K562 (cell line): Measurements from ENCODE around the gene CRKL. TPM values are rescaled to one million over a fixed set of nuclear protein-coding genes. Genes with fewer than 3 reads are reported as not detected.

ENCODE experiments used
- ATAC-seq: fragments of 200-7000 bp; cut with Tn5 transposase; 3 replicates; pipeline ENCODE4 v1.9.1; 2020; ENCODE audit warnings: moderate library complexity
- BruUV-seq: library from RNA; stranded (reverse); fragments of 400-500 nt; replicated peaks from 2 replicates; lab custom pipeline; 2021; lab: Mats Ljungman, UMichigan
- CTCF ChIA-PET: fragments of 300-600 bp; formaldehyde crosslinking; extraction: SDS; loops from one replicate; lab custom pipeline; 2021; ENCODE audit warnings: low intra/inter-chr PET ratio; lab: Yijun Ruan, JAX
- POLR2A ChIA-PET: fragments of 300-600, 350-650 bp; sonication (Branson Sonifier 250); formaldehyde crosslinking; extraction: SDS; loops from one replicate; lab custom pipeline; 2021; ENCODE audit warnings: antibody characterized with exemption, inconsistent platforms; lab: Yijun Ruan, JAX
- DNase-seq, 4 experiments: peaks; one replicate each; pipeline versions ENCODE4 v3.0.0 to v3.0.0-alpha.2; 2011 to 2018; ENCODE audit warnings: low spot score in 3 of 4, mixed read lengths in 3 of 4; ENCODE audit errors: extremely low read depth in 1 of 4
- FAIRE-seq: peaks from 2 replicates; lab custom pipeline; 2011; peaks lifted over from hg19 to GRCh38; lab: Jason Lieb, UNC
- H2AFZ ChIP-seq: 2 replicates; pipeline ENCODE4 v1.6.0; 2011; ENCODE audit warnings: low read depth, low read length, control low read depth, inconsistent platforms
- H3K27ac ChIP-seq: fragments of 200-600 bp; 3 replicates; pipeline ENCODE4 v1.8.0; 2011; ENCODE audit warnings: low read depth, mild to moderate bottlenecking, control low read depth, inconsistent platforms, low read length, moderate library complexity, mixed read lengths; ENCODE audit errors: extremely low read depth
- H3K27me3 ChIP-seq, 2 experiments: fragments of 300-600 bp in 1 of 2; 2 replicates in 1 of 2; 3 replicates in 1 of 2; pipeline versions ENCODE4 v1.6.0 to v1.8.0; 2011; ENCODE audit warnings: inconsistent platforms in 2 of 2, low read length in 2 of 2, mild to moderate bottlenecking in 1 of 2, mixed read lengths in 1 of 2, moderate library complexity in 1 of 2; ENCODE audit not compliant: control insufficient read depth in 2 of 2, insufficient read depth in 2 of 2
- H3K36me3 ChIP-seq: fragments of 300-600 bp; 3 replicates; pipeline ENCODE4 v1.8.0; 2011; ENCODE audit warnings: mild to moderate bottlenecking, low read length, inconsistent platforms; ENCODE audit not compliant: control insufficient read depth, insufficient read depth
- H3K4me1 ChIP-seq, 2 experiments: fragments of 200-600 bp in 1 of 2; replicated peaks in 1 of 2; 2 replicates in 1 of 2; 3 replicates in 1 of 2; pipeline versions ENCODE4 v1.5.1 to v1.8.0; 2011; ENCODE audit warnings: inconsistent platforms in 2 of 2, low read length in 2 of 2, mild to moderate bottlenecking in 1 of 2, mixed read lengths in 1 of 2, moderate library complexity in 1 of 2; ENCODE audit not compliant: control insufficient read depth in 2 of 2, insufficient read depth in 2 of 2
- H3K4me2 ChIP-seq: 2 replicates; pipeline ENCODE4 v1.6.1; 2011; ENCODE audit warnings: low read length, control low read depth, inconsistent platforms, mixed read lengths; ENCODE audit not compliant: insufficient read depth
- H3K4me3 ChIP-seq: fragments of 200-600 bp; sonication (generic), shearing (Covaris generic); 2 replicates; pipeline ENCODE4 v1.5.1; 2016; ENCODE audit warnings: control low read depth, inconsistent platforms
- H3K79me2 ChIP-seq: fragments of 200-600 bp; 3 replicates; pipeline ENCODE4 v1.8.0; 2011; ENCODE audit warnings: low read length, inconsistent platforms; ENCODE audit not compliant: control insufficient read depth, insufficient read depth
- H3K9ac ChIP-seq, 2 experiments: 2 replicates each; pipeline versions ENCODE4 v1.6.0 to v1.6.1; 2011; ENCODE audit warnings: low read depth in 2 of 2, low read length in 2 of 2, control low read depth in 1 of 2, inconsistent platforms in 1 of 2, mild to moderate bottlenecking in 1 of 2, mixed read lengths in 1 of 2; ENCODE audit not compliant: insufficient read depth in 1 of 2
- H3K9me1 ChIP-seq: one replicate; pipeline ENCODE4 v1.6.0; 2011; ENCODE audit warnings: inconsistent platforms, mild to moderate bottlenecking, low read length, moderate library complexity; ENCODE audit not compliant: control insufficient read depth, insufficient read depth
- H3K9me3 ChIP-seq: replicated peaks from 2 replicates; pipeline ENCODE4 v1.5.1; 2011; ENCODE audit warnings: low read depth, low read length, inconsistent platforms; ENCODE audit not compliant: control insufficient read depth, insufficient read depth
- H4K20me1 ChIP-seq: replicated peaks from 2 replicates; pipeline ENCODE4 v1.6.1; 2011; ENCODE audit warnings: low read length, inconsistent platforms, mixed read lengths; ENCODE audit not compliant: control insufficient read depth, insufficient read depth
- ATF6 ChIP-seq: sonication (generic); formaldehyde crosslinking; IDR thresholded peaks from 2 replicates; pipeline ENCODE4 v1.4.0; 2020; ENCODE audit warnings: mild to moderate bottlenecking, missing genetic modification reagents
- CLOCK ChIP-seq: fragments of 250-450 bp; sonication (Bioruptor Pico); IDR thresholded peaks from 2 replicates; pipeline ENCODE4 v1.4.0; 2020; ENCODE audit warnings: mild to moderate bottlenecking, moderate library complexity, borderline replicate concordance
- FOXM1 ChIP-seq, 2 experiments: fragments of 450-650 bp in 1 of 2; sonication (generic) in 1 of 2; formaldehyde crosslinking in 1 of 2; IDR thresholded peaks; 2 replicates each; pipeline versions ENCODE4 v1.6.1 to v1.9.0; 2017 to 2022; ENCODE audit warnings: low read depth in 2 of 2, mild to moderate bottlenecking in 2 of 2, missing genetic modification reagents in 1 of 2, moderate library complexity in 1 of 2
- MLX ChIP-seq, 2 experiments: fragments of 450-650 bp in 1 of 2; sonication (generic) in 1 of 2; formaldehyde crosslinking; conservative IDR thresholded peaks; 2 replicates each; pipeline versions ENCODE4 v1.4.0 to v1.8.1; 2020 to 2022; ENCODE audit warnings: mild to moderate bottlenecking in 1 of 2, missing genetic modification reagents in 1 of 2
- NCOA2 ChIP-seq, 2 experiments: fragments of 450-650 bp; IDR thresholded peaks; 2 replicates each; pipeline ENCODE4 v1.6.1; 2018; ENCODE audit warnings: mild to moderate bottlenecking in 2 of 2, moderate library complexity in 1 of 2; ENCODE audit not compliant: partially characterized antibody in 2 of 2
- THAP12 ChIP-seq: fragments of 250-450 bp; sonication (Bioruptor Pico); IDR thresholded peaks from 2 replicates; pipeline ENCODE4 v1.9.0; 2021; ENCODE audit warnings: mild to moderate bottlenecking, inconsistent platforms
- THRB ChIP-seq: fragments of 450-650 bp; formaldehyde crosslinking; conservative IDR thresholded peaks from 2 replicates; pipeline ENCODE4 v1.4.0; 2022; ENCODE audit warnings: mild to moderate bottlenecking, missing genetic modification characterization
- WGBS: fragments of 100-300 bp; shearing (Covaris generic); methylation state at CpG from one replicate; pipeline ENCODE4 v1.1.6; 2016; ENCODE audit warnings: low coverage, mixed read lengths; ENCODE audit not compliant: insufficient coverage; ENCODE audit errors: missing lambda C conversion rate; 5-methylcytosine and 5-hydroxymethylcytosine counted together
- in situ Hi-C: fragments of 300-500 bp; cut with MboI; formaldehyde crosslinking; loops from 4 replicates; pipeline ENCODE4 v1.15.0; 2018; ENCODE audit warnings: inconsistent platforms, mixed read lengths
- intact Hi-C: fragments of 100-400 bp; cut with micrococcal nuclease; formaldehyde crosslinking; loops from 2 replicates; pipeline ENCODE4 v1.14.2; 2022
- polyA plus RNA-seq, 8 experiments: library from polyadenylated mRNA; depleted of rRNA in 4 of 8; stranded (reverse) in 5 of 8; unstranded in 3 of 8; fragments of >200 nt; fragmentation: Nextera tagmentation in 2 of 8; fragmentation: Illumina TruSeq in 1 of 8; extraction: Ambion mirVana in 2 of 8; extraction: Trizol in 1 of 8; gene quantifications; 2 replicates each; pipeline versions ENCODE4 v1.2.1 to v1.2.3, GENCODE V29; 2011 to 2014; ENCODE audit warnings: inconsistent platforms in 1 of 8, missing spikeins in 1 of 8
- total RNA-seq, 7 experiments: library from RNA; depleted of rRNA in 6 of 7; stranded (reverse); fragments of >200 nt in 6 of 7; fragmentation: Illumina TruSeq in 2 of 7; extraction: Trizol in 2 of 7; gene quantifications; 2 replicates each; pipeline versions ENCODE4 v1.2.1 to v1.2.3, GENCODE V29; 2011 to 2021; ENCODE audit warnings: low replicate concordance in 1 of 7

CRKL gene
- total and polyA plus RNA-seq, 9 of the 15 experiments (the other 6 are each of a cell fraction or from before 2014, with no cell fraction given), result 100 to 263 (median 124) TPM

GRCh38 chr22:20960609-20961008, 43.4 kb downstream of the CRKL start (continued):
- TF ChIP-seq THRB (CRISPR knock-in tag), result peak; percentile 36; the same call in 1 of the 2 replicates
- 0 out of 4 replicates have a peak, but pooled peaks of 1 of the 2 experiments have one; percentile 9 for TF ChIP-seq MLX (CRISPR knock-in tag; conservative IDR thresholded peaks at IDR 0.05)
- TF ChIP-seq, all 486 proteins: peak for 11

GRCh38 chr22:20962491-20962945, 45.3 kb downstream of the CRKL start:
- no peak for FAIRE-seq
- H3K4me1 ChIP-seq, result peaks cover 0 to 36% of the 10 kb centered on the region in 2 experiments; a peak in 2 of 5 replicates
- H3K9me3 ChIP-seq, result no peaks in the 10 kb centered on the region
- no peaks in the 10 kb centered on the region for H3K79me2 ChIP-seq
- H3K27ac ChIP-seq, result no peak overlapping the region
- no TSS peak for BruUV-seq
- intact Hi-C loops (loop anchor here (1.0 to 5.0 kb wide), 9 partner anchors 20 to 185 kb away; partner anchors contain the start of gene LRRC74B), in situ Hi-C loops (loop anchor here (25.0 kb wide), 1 partner anchor 175 kb away; no protein-coding TSS in a partner anchor)
- 44% methylated on average over 6 of the region's 6 CpGs for WGBS
- H4K20me1 ChIP-seq, result peaks cover 42% of the 10 kb centered on the region
- no peak for DNase-seq
- no peak for ATAC-seq
- H3K27me3 ChIP-seq, result peaks cover 11 to 38% of the 10 kb centered on the region in 2 experiments; a peak in 4 of 5 replicates
- H3K9ac ChIP-seq, result peak overlapping the region in 1 of 2 experiments; percentile 61; a peak in 1 of 4 replicates
- no peaks in the 10 kb centered on the region for H3K36me3 ChIP-seq
- no peak overlapping the region for H3K4me2 ChIP-seq
- ChIA-PET CTCF (interaction anchor here (0.6 to 2.2 kb wide), 4 partner anchors 77 to 1121 kb away, joined by 3 to 7 read pairs (median 5); no protein-coding TSS in a partner anchor), POLR2A (interaction anchor here (0.8 to 64.4 kb wide), 8 partner anchors 9 to 157 kb away, joined by 3 to 1556 read pairs (median 4); partner anchors contain the start of gene CRKL)
- H3K9me1 ChIP-seq, result no peaks in the 10 kb centered on the region
- no peak overlapping the region for H3K4me3 ChIP-seq
- H2AFZ ChIP-seq, result no peak overlapping the region
- TF ChIP-seq THAP12 (CRISPR knock-in tag) (peak; percentile 45; the same call in 1 of the 2 replicates), FOXM1 (IDR thresholded peaks at IDR 0.05; ENCODE audit: low read depth) (no peak), FOXM1 (CRISPR knock-in tag; IDR thresholded peaks at IDR 0.05; ENCODE audit: low read depth) (no peak), ATF6 (no peak), CLOCK (CRISPR knock-in tag) (no peak), NCOA2 (IDR thresholded peaks at IDR 0.05; ENCODE audit: partially characterized antibody in 2 of 2) (no peak)
